Hepatocyte (in vitro differentiated cells): ENCODE results near the gene TUSC7. TPM values are rescaled to one million over a fixed set of nuclear protein-coding genes. Genes with fewer than 3 reads are reported as not detected.

Source experiments
- DNase-seq: peaks from one replicate; pipeline ENCODE4 v3.0.0-alpha.2; 2016; ENCODE audit warnings: low spot score
- H2AFZ ChIP-seq: fragments of 200-600 bp; sonication (generic); 2 replicates; pipeline ENCODE4 v1.6.0; 2016; ENCODE audit warnings: antibody characterized with exemption, mild to moderate bottlenecking
- H3K27ac ChIP-seq: fragments of 200-600 bp; sonication (generic); 2 replicates; pipeline ENCODE4 v1.5.1; 2016; ENCODE audit warnings: mild to moderate bottlenecking
- H3K27me3 ChIP-seq: fragments of 200-600 bp; sonication (generic); 2 replicates; pipeline ENCODE4 v1.6.1; 2016
- H3K36me3 ChIP-seq: fragments of 200-600 bp; sonication (generic); replicated peaks from 2 replicates; pipeline ENCODE4 v1.5.1; 2016; ENCODE audit warnings: low read depth; ENCODE audit not compliant: insufficient read depth
- H3K4me1 ChIP-seq: fragments of 200-600 bp; sonication (generic); 2 replicates; pipeline ENCODE4 v1.5.1; 2016; ENCODE audit warnings: mild to moderate bottlenecking, moderate library complexity; ENCODE audit not compliant: insufficient read depth
- H3K4me2 ChIP-seq: fragments of 200-600 bp; sonication (generic); 2 replicates; pipeline ENCODE4 v1.6.0; 2016
- H3K4me3 ChIP-seq: fragments of 200-600 bp; sonication (generic); 2 replicates; pipeline ENCODE4 v1.5.1; 2016; ENCODE audit warnings: mild to moderate bottlenecking
- H3K79me2 ChIP-seq: fragments of 200-600 bp; sonication (generic); 2 replicates; pipeline ENCODE4 v1.6.0; 2017; ENCODE audit warnings: mild to moderate bottlenecking
- H3K9me2 ChIP-seq: fragments of 200-600 bp; sonication (generic); replicated peaks from 2 replicates; pipeline ENCODE4 v1.6.0; 2017; ENCODE audit warnings: mild to moderate bottlenecking; ENCODE audit not compliant: insufficient read depth
- H3K9me3 ChIP-seq: fragments of 200-600 bp; sonication (generic); 2 replicates; pipeline ENCODE4 v1.5.1; 2016; ENCODE audit warnings: low read depth, mild to moderate bottlenecking
- H4K20me1 ChIP-seq: fragments of 200-600 bp; sonication (generic); 2 replicates; pipeline ENCODE4 v1.6.0; 2016; ENCODE audit warnings: mild to moderate bottlenecking; ENCODE audit not compliant: insufficient read depth, poor library complexity, severe bottlenecking
- CTCF ChIP-seq: fragments of 200-600 bp; sonication (generic); IDR thresholded peaks from 2 replicates; pipeline ENCODE4 v1.5.1; 2016; ENCODE audit warnings: antibody characterized with exemption, mild to moderate bottlenecking; ENCODE audit not compliant: poor library complexity
- EZH2 ChIP-seq: fragments of 200-600 bp; sonication (generic); IDR thresholded peaks from 2 replicates; pipeline ENCODE4 v1.6.1; 2016; ENCODE audit warnings: antibody characterized with exemption, mild to moderate bottlenecking, borderline replicate concordance
- WGBS: methylation state at CpG from one replicate; pipeline ENCODE4 v1.1.6; 2016; ENCODE audit warnings: low lambda C conversion rate; ENCODE audit errors: missing lambda C conversion rate; 5-methylcytosine and 5-hydroxymethylcytosine counted together
- polyA plus RNA-seq: library from polyadenylated mRNA; unstranded; fragments of >200 nt; fragmentation: Nextera tagmentation; extraction: Ambion mirVana; gene quantifications from 2 replicates; pipeline ENCODE4 v1.2.1, GENCODE V29; 2016
- total RNA-seq: library from RNA; depleted of rRNA; stranded (reverse); fragments of >200 nt; gene quantifications from 2 replicates; pipeline ENCODE4 v1.2.3, GENCODE V29; 2014

The TUSC7 gene
- total and polyA plus RNA-seq, 2 experiments from 2014 or later, result 0.17 TPM; not detected in 1

GRCh38 chr3:116759316-116759715 is 49.7 kb downstream of the TUSC7 start:
- Histone ChIP-seq H3K27ac (no peak overlapping the region), H2AFZ (no peak overlapping the region), H3K9me2 (no peaks in the 10 kb centered on the region), H3K27me3 (no peaks in the 10 kb centered on the region), H3K36me3 (no peaks in the 10 kb centered on the region), H3K79me2 (no peaks in the 10 kb centered on the region), H3K9me3 (no peaks in the 10 kb centered on the region), H3K4me2 (no peak overlapping the region), H3K4me3 (no peak overlapping the region), H3K4me1 (no peaks in the 10 kb centered on the region), H4K20me1 (no peaks in the 10 kb centered on the region)
- 100% methylated on average over 1 of the region's 1 CpG for WGBS
- DNase-seq, result no peak
- no peak for TF ChIP-seq EZH2
- TF ChIP-seq CTCF, result no peak
